Erythroblast (primary cell): Measurements from ENCODE around the gene SHLD1.
A peak's percentile ranks its signal among the peaks of the same experiment; 100 is the strongest.
"Not testable (repeated sequence)": the region's sequence is repeated elsewhere in the genome, so short reads cannot be mapped to it uniquely, and the experiment has no call there.

ENCODE experiments used
- DNase-seq, 2 experiments: peaks; one replicate each; lab custom pipeline; 2025; lab: John Stamatoyannopoulos, UW
- GATA1 ChIP-seq: IDR thresholded peaks from 2 replicates; pipeline ENCODE4 v1.6.1; 2011; ENCODE audit warnings: low read depth, mild to moderate bottlenecking, control low read depth, low read length, moderate library complexity
- POLR2A ChIP-seq: IDR thresholded peaks from 2 replicates; pipeline ENCODE4 v1.6.1; 2011; ENCODE audit warnings: mild to moderate bottlenecking, low read length

The SHLD1 gene

GRCh38 chr20:5722927-5723326 is 27.3 kb upstream of the SHLD1 start:
- DNase-seq, result no peak
- no peak for TF ChIP-seq GATA1
- TF ChIP-seq POLR2A, result no peak

GRCh38 chr20:5725183-5725463 is 25.1 kb upstream of the SHLD1 start:
- not testable (repeated sequence) for DNase-seq

DNA sequence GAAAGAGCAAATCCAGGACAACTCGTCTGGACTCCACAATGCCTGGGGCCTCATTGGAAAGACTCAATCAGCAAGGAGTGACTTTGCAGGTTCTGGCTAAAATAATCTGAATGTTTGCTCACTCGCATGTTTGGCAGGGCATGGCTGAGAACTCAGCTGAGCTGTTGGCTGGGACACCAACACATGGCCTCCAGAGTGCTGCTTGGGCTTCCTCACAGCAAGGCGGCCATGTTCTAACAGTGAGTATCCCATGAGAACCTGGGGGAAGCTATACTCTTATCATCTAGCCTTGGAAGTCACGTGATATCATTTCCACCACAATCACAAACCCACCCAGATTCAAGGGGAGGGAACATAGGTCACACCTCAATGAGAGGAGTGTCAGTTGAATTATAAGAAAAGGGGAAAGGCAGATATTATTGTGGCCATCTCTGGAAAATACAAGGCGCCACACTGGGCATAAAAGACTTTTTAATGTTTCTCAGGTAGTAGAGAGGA is 23.1 kb upstream of the SHLD1 start:
- DNase-seq, result no peak
- TF ChIP-seq GATA1 (no peak), POLR2A (no peak)

- TF ChIP-seq GATA1 (no peak), POLR2A (no peak)
- DNase-seq, result no peak
Observed at GRCh38 chr20:5729348-5729747, 20.9 kb upstream of the SHLD1 start.

DNA sequence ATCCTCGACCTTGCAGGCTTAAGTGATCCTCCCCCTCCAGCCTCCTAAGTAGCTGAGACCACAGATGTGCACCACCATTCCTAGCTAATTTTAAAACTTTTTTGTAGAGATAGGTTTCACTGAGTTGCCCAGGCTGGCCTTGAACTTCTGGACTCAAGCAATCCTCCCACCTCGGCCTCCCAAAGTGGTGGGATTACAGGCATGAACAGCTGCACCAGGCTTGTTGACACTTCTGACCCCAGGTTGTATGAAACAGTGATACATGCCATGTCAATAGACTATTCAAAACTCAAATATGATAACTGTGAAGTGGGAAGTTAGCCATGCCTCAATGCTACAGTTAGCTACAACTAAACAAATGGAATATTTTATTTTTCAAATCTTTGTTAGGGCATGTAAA is 20.1 kb upstream of the SHLD1 start:
- no peak for DNase-seq
- TF ChIP-seq GATA1, result no peak
- no peak for TF ChIP-seq POLR2A

GRCh38 chr20:5731753-5732366 is 18.3 kb upstream of the SHLD1 start:
- TF ChIP-seq GATA1 (no peak), POLR2A (no peak)
- DNase-seq, result no peak

GRCh38 chr20:5734602-5735001 is 15.6 kb upstream of the SHLD1 start:
- DNase-seq, result peak; percentile 62 to 66

GRCh38 chr20:5735845-5736510 is 14.2 kb upstream of the SHLD1 start:
- no peak for TF ChIP-seq POLR2A
- no peak for TF ChIP-seq GATA1
- peak; percentile 8 to 53 for DNase-seq

More at GRCh38 chr20:5734602-5735001, 15.6 kb upstream of the SHLD1 start:
- TF ChIP-seq POLR2A, result no peak
- TF ChIP-seq GATA1, result no peak

- DNase-seq, result no peak
- TF ChIP-seq POLR2A (no peak), GATA1 (no peak)
Observed at GRCh38 chr20:5737619-5737953, 12.6 kb upstream of the SHLD1 start.

DNA sequence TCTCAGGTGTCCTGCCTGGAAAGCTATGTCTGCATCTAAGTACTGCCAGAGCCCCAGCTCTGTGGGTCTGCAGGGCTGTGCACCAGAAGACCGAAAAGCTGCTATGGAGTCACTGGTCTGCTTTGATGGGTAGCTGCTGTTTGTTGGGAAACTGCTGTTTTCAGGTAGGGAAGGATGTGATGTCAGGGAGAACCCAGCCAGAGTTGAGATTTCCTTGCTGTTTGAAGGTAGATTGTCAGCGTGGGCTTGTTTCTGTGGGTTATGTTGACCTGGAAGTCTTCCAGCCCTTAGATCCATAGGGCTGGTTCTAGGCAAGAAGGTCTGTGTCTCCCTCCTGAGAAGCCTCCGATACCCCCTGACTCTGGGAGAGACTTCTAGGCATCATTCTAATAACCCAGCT is 12.2 kb upstream of the SHLD1 start:
- peak in 1 of 2 experiments; percentile 58 for DNase-seq
- TF ChIP-seq GATA1 (no peak), POLR2A (no peak)

DNA sequence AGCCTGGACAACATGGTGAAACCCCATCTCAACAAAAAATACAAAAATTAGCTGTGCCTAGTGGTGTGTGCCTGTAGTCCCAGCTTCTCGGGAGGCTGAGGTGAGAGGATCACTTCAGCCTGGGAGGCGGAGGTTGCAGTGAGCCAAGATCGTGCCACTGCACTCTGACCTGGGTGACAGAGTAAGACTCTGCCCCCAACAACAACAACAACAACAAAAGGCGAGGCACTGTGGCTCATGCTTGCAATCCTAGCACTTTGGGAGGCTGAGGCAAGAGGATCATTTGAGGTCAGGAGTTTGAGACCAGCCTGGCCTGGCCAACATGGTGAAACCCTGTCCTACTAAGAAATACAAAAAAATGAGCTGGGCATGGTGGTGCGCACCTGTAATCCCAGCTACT is 9.6 kb upstream of the SHLD1 start:
- DNase-seq, result peak; percentile 69 to 82

DNA sequence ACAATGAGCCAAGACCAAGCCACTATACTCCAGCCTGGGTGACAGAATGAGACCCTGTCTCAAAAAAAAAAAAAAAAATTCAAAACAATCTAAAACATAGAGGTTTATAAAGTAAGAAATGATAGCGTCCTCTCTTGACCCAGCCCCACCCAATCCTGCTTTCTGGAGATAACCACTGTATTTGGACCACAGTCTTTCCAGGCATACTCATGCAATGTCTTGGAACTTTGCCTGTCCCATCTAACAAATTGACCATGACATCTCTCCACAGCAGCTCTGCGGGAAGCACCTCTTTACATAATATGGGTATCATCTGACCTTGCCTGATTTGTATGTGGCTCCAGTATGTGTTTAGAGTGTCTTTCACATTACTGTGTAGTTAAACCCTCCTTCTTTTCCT is 9.1 kb upstream of the SHLD1 start:
- peak; percentile 92 to 93 for DNase-seq
- no peak for TF ChIP-seq GATA1
- no peak for TF ChIP-seq POLR2A

DNA sequence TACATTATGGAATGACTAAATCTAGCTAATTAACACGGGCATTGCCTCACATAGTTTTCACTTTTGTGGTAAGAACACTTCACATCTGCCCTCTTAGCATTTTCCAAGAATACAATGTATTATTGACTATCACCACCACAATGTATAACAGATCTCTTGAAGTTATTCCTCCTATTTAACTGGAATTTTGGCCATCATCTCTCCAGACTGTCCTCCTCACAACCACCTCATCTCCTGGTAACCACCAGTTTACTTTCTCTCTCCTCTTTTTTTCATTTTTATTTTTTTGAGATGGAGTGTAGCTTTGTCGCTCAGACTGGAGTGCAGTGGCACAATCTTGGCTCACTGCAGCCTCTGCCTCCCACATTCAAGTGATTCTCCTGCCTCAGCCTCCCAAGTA is 8.2 kb upstream of the SHLD1 start:
- TF ChIP-seq POLR2A, result no peak
- no peak for TF ChIP-seq GATA1
- no peak for DNase-seq

DNA sequence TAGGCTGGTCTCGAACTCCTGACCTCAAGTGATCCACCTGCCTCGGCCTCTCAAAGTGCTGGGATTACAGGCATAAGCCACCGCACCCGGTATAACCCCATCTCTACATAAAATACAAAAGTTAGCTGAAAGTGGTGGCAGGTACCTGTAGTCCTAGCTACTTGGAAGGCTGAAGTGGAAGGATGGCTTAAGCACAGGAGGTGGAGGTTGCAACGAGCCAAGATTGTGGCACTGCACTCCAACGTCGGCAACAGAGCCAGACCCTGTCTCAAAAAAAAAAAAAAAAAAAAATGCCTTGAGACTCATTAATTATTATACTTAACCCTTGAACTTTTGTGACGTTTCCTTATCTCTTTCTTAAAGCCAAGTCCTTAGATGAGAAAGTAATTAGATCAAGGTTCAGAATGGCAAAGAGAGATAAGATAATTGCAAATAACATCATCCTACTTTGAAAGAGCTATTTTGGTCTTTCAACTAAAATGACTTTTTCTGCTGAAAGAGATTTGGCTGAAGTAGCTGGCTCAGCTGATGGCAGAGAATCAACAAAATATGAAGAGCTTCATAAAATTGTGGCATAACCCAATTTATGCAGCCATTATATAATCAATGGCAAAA is 4.7 kb upstream of the SHLD1 start:
- DNase-seq, result peak; percentile 45 to 59
- TF ChIP-seq GATA1, result no peak
- no peak for TF ChIP-seq POLR2A

DNA sequence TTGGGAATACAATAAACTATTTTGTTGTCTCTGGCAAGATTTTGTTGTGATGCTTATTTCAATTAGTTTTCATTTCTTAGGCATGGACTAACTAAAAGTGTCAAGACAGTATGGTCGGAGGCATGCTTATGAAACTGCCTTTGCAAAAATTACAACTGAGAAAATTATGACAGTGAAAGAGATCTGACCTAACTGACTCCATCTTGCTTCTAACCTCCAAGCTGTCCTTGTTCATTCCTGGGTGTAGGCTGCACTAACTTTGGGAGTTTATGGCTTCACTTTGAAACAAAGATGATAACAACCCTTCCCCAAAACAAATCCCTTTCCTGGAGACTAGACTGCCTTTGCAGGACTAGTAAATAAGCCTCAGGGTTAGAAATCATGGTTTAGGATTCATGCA is 4.1 kb upstream of the SHLD1 start:
- no peak for DNase-seq
- TF ChIP-seq GATA1 (no peak), POLR2A (no peak)
